Uterus (tissue), 2 donors: Measurements from ENCODE around the gene PCIF1.

Experiments used
- POLR2A ChIP-seq, 2 donors: fragments of 450-650 bp; IDR thresholded peaks; one replicate each; pipeline ENCODE4 v1.6.1; 2016; ENCODE audit warnings: antibody characterized with exemption in 2 of 2, mild to moderate bottlenecking in 1 of 2, moderate library complexity in 1 of 2
- TF ChIP-seq, protein P1 (sequence below), 4 experiments: fragments of 200-600 bp in 2 of 4; fragments of 450-650 bp in 2 of 4; sonication (generic) in 2 of 4; IDR thresholded peaks; one replicate each; pipeline ENCODE4 v1.5.1; 2016 to 2019; ENCODE audit warnings: antibody characterized with exemption in 4 of 4, mild to moderate bottlenecking in 2 of 4, moderate library complexity in 1 of 4

DNA sequence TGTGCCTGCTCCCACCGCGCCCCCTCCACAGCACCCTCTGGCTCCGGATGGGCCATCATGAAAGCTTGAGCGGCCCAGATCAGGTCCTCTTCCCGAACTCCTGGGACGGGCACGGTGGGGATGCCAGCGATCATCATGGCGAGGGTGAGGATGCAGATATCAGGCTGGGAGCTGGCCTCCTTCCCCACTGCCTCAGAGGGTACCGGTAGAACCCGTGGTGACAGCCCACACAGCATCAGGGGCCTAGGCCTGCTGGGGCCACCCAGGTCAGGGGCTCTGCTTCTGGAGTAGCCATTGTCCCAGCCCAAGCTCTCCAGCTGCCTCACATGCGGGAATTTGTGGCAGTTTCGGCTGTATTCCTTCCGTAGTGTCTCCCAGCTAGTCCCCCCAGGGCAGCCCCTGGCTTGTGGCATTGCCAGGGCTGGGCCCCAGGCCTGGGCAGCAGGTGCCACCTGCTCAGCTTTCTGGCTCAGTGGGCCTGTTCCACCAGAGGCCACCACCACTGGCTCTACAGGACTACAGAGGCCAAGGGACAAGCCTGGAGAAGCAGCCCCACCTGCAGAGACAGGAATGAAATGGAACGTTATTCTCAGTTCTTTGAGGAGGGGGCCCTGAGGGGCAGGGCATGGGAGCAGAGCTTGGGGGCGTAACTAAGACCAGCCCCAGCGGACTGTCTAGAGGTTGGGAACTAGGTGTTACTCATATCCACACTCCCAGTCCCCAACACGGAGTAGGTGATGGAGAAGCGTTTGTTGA is 47.7 kb upstream of the PCIF1 start:
- TF ChIP-seq, protein P1, sequence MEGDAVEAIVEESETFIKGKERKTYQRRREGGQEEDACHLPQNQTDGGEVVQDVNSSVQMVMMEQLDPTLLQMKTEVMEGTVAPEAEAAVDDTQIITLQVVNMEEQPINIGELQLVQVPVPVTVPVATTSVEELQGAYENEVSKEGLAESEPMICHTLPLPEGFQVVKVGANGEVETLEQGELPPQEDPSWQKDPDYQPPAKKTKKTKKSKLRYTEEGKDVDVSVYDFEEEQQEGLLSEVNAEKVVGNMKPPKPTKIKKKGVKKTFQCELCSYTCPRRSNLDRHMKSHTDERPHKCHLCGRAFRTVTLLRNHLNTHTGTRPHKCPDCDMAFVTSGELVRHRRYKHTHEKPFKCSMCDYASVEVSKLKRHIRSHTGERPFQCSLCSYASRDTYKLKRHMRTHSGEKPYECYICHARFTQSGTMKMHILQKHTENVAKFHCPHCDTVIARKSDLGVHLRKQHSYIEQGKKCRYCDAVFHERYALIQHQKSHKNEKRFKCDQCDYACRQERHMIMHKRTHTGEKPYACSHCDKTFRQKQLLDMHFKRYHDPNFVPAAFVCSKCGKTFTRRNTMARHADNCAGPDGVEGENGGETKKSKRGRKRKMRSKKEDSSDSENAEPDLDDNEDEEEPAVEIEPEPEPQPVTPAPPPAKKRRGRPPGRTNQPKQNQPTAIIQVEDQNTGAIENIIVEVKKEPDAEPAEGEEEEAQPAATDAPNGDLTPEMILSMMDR (IDR thresholded peaks at IDR 0.05), result no peak
- TF ChIP-seq POLR2A (IDR thresholded peaks at IDR 0.05), result no peak
